Gastrocnemius medialis (tissue), 4 donors: ENCODE data around the gene FOXP4.

Experiments
- POLR2A ChIP-seq, 2 donors: fragments of 450-650 bp; IDR thresholded peaks; one replicate each; pipeline ENCODE4 v1.6.1; 2017; ENCODE audit warnings: antibody characterized with exemption in 2 of 2, mild to moderate bottlenecking in 2 of 2, moderate library complexity in 2 of 2
- TF ChIP-seq, protein P1 (sequence below), 5 experiments: fragments of 450-650 bp in 3 of 5; fragments of 200-600 bp in 2 of 5; sonication (generic) in 2 of 5; IDR thresholded peaks in 4 of 5; conservative IDR thresholded peaks in 1 of 5; 1 replicate in 4 of 5; 2 replicates in 1 of 5; pipeline ENCODE4 v1.5.1; 2016 to 2019; ENCODE audit warnings: antibody characterized with exemption in 5 of 5, mild to moderate bottlenecking in 3 of 5, moderate library complexity in 3 of 5

DNA sequence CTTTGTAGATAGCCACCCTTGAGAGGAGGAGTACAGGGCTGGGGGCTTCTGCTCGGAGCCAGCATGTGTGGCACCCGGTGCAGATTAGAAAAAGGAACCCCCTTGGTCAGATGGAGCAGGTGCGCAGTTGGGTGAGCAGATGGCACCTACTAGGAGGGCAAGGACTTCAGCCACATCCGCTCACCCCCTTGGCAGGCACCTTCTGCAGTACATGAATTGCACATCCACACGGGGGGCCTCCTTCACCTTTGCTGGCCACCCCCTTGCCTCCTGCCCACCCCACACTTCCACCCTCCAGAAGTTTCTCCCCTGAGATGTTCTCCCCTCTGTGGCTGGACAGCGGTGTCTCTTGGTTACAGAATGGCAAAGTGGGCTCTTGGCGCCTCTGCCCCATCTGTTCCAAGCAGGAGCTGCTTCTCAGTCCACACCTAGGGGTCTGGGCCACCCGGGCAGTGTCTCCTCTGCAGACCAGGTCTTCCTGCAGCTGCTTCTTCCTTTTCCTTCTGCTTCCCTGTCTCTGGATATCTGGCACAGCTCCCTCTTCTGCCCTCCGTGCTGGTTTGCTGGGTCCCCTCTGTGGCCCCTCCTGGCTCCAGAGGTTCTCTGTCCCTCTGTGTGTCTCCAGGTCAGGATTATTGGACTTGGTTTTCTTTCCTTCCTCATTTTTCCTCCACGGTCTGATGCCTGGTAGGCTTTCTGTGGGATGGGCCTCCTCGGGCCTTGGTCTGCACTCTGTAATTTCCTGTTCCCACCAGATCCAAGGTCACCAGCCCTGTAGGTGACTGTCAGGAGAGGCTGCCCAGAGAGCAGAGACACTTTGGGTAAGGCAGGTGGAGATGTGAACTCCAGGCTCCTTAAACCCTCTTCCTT, 96.1 kb downstream of the FOXP4 start:
- TF ChIP-seq, protein P1, sequence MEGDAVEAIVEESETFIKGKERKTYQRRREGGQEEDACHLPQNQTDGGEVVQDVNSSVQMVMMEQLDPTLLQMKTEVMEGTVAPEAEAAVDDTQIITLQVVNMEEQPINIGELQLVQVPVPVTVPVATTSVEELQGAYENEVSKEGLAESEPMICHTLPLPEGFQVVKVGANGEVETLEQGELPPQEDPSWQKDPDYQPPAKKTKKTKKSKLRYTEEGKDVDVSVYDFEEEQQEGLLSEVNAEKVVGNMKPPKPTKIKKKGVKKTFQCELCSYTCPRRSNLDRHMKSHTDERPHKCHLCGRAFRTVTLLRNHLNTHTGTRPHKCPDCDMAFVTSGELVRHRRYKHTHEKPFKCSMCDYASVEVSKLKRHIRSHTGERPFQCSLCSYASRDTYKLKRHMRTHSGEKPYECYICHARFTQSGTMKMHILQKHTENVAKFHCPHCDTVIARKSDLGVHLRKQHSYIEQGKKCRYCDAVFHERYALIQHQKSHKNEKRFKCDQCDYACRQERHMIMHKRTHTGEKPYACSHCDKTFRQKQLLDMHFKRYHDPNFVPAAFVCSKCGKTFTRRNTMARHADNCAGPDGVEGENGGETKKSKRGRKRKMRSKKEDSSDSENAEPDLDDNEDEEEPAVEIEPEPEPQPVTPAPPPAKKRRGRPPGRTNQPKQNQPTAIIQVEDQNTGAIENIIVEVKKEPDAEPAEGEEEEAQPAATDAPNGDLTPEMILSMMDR (IDR thresholded peaks at IDR 0.05 in 4 of 5, conservative IDR thresholded peaks at IDR 0.05 in 1 of 5): no peak
- TF ChIP-seq POLR2A (IDR thresholded peaks at IDR 0.05): no peak
